Fibroblast of peridontal ligament (primary cell): ENCODE results near the gene MKRN2.
"Not testable (repeated sequence)": the region's sequence is repeated elsewhere in the genome, so short reads cannot be mapped to it uniquely, and the experiment has no call there.

Experiments used
- DNase-seq: peaks from one replicate; pipeline ENCODE4 v3.0.0-alpha.2; 2010; ENCODE audit errors: extremely low read depth

MKRN2 gene

GRCh38 chr3:12588039-12589009 is 31.4 kb downstream of the MKRN2 start:
- DNase-seq = peak; percentile 20

DNA sequence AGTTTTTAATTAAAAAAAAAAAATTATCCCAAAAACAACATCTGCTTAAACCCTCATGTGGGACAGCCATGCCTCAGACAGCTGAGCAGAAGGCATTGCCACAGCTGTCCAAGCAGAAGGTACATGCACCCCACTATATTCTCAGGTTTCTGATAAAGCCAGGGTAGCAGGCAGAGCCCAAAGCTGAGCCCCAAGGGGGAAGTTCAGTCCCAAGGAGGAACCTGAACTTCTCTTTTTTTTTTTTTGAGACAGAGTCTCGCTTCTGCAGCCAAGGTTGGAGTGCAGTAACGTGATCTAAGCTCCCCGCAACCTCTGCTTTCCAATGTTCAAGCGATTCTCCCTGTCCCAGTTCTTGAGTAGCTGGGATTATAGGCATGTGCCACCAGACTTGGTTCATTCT is 33.2 kb downstream of the MKRN2 start:
- DNase-seq = no peak

DNA sequence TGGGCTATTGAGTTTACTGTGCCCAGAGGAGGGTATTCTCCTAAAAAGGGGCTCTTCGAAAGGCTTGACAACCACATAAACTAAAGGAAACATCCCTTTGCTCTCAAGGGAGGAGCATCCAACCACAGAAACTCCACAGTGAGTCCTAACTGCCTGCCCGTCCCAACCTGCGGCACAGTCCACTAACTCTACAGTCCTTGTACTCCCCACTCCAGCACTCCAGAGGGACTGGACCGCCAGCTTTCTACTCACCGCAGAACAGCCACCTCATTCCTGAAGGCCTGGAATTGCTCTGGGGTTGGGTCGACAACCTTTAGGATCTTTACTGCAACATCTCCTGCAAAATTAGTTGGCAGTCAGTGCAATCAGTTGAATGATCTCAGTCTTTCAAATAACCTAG is 34.6 kb downstream of the MKRN2 start:
- DNase-seq = no peak

GRCh38 chr3:12591997-12592715 is 35.3 kb downstream of the MKRN2 start:
- DNase-seq = no peak

DNA sequence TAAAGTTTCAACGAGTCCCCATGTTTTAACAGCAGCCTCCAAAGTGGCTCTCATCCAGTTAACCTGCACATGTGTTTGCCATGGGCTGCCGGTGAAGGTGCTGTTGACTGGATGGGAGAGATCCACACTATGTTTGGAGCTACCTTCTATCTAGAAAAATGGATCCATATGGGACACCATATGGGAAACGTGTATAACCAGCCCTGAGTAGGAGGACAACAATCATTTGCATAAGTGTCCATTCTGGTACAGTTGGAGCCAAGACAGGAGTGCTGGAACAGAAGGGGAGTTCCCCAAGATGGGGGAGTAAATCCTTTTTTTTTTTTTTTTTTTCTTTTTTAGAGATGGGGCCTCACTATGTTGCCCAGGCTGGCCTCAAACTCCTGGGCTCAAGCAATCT is 36.6 kb downstream of the MKRN2 start:
- DNase-seq = no peak

DNA sequence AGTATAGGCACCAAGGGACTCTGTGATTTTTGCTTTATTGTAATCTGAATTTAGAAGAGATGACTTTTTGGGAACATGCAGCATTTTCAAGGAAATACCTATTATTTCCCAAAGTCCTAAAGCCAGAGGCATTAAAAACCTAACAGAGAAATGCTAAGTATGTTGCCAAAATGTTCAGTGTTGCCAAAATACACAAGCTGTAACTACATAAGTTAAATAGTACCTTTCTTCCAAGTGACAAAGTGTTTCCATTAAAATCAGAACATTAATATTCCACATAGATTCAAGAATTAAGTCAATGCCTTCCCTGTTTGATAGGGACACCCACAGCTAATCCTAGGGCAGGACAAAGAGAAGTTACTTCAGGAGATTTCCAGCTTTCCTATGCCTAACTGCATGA is 42.0 kb downstream of the MKRN2 start:
- no peak for DNase-seq

GRCh38 chr3:12601072-12601471 is 44.2 kb downstream of the MKRN2 start:
- DNase-seq = peak; percentile 47

DNA sequence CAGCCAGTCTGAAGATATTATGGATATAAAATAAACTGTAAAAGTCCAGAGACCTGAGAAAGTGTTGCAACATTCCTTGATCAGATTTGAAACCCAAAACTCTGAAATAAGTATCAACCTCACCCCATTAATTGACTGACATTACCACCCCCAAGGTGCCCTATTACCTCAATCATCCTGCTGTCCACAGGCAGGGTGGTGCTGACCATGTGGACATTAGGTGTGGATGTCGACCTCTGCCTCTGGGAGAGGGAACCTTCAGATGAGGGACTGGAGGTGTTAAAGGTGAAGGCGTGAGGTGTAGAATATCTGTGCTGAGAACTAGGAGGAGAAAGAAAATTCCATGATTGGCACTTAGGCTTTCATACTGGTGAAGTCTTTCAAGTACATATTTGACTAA is 47.1 kb downstream of the MKRN2 start:
- DNase-seq = no peak

DNA sequence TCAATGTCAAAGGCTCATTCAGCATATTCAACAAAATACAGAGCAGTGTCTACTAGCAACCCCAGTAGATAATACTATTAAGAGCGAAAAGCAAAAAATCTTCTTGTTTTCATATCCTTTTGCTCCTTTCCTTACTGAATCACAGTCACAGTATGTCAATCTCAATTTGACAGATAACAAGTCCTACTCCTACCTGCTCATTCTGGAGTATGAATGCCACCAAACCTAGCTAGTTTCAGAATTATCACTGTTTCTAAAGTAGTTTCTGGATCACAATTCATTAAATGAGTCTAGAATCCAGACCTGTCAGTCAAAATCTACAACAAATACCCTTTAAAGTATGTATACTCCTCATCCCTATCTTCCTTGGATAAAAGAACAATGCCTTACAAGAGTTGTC is 51.5 kb downstream of the MKRN2 start:
- no peak for DNase-seq

GRCh38 chr3:12611117-12611516 is 54.2 kb downstream of the MKRN2 start:
- no peak for DNase-seq

GRCh38 chr3:12612514-12613226 is 55.8 kb downstream of the MKRN2 start:
- DNase-seq = no peak

DNA sequence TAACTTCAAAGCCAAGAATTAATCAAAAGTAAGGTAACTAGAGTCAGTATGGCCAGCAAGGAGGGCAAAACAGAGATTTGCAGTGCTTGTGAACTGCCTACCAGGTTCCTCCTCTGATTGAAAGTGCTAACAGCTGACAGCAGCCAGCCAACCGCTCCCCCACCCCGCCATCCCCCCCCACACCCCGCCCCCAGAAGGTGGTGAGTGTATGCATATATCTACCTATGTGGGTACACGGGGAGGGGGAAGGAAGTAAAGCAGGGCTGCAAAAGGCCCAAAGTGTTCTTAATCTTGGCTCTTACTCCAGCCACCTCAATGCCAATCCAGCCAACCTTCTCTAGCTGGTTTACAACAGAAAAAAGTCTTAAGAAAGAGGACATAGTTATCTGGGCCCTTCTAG is 56.4 kb downstream of the MKRN2 start:
- DNase-seq = no peak

GRCh38 chr3:12615266-12615665 is 58.4 kb downstream of the MKRN2 start:
- no peak for DNase-seq

GRCh38 chr3:12618426-12618825 is 61.5 kb downstream of the MKRN2 start:
- no peak for DNase-seq

- DNase-seq = no peak
Measured at GRCh38 chr3:12620305-12620704, 63.4 kb downstream of the MKRN2 start.

- DNase-seq = no peak
Measured at GRCh38 chr3:12620729-12621128, 63.8 kb downstream of the MKRN2 start.

DNA sequence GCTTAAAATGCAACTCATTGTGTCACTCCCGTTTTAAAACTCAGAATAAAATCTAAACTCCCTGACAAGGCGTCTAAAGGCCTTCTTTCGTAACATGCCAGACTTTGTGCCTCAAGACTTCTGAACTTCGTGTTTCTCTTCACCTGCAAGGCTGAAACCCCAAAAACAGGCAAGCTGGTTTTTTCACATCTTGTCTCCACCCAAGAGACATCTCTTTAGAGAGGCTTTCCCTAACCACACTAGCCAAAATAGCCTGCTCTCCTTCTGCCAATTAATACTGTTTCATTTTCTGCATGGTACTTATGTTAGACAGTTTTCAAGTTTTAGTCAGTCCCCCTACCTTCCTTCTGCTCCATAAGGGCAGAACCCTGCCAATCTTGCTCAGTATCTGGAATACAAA is 65.4 kb downstream of the MKRN2 start:
- DNase-seq = no peak

DNA sequence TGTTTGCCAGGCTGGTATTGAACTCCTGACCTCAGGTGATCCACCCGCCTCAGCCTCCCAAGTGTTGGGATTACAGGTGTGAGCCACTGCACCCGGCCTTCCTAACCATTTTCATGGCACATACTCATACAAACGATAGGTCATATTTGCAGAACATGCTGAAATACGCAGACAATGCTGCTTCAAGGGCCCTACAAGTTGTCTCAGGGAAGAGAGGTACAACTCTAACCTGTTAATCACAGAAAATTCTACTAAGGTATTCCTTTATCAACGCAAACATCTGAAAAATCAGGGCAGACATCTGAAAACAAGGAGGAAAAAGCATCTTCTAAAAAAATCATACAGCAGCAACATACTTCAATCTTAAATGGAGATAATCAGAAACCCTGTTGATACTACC is 67.2 kb downstream of the MKRN2 start:
- no peak for DNase-seq

DNA sequence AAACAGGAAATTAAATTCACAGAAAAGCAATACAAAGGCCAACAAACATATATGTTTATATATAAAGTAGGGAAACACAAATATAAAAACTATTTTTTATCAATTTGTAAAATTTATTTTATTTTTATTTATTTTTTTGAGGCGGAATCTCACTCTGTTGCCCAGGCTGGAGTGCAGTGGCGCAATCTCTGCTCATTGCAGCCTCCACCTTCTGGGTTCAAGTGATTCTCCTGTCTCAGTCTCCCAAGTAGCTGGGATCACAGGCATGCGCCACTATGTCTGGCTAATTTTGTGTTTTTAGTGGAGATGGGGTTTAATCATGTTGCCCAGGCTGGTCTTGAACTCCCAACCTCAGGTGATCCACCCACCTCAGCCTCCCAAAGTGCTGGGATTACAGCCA is 68.1 kb downstream of the MKRN2 start:
- not testable (repeated sequence) for DNase-seq

GRCh38 chr3:12627370-12627769 is 70.5 kb downstream of the MKRN2 start:
- DNase-seq = no peak

DNA sequence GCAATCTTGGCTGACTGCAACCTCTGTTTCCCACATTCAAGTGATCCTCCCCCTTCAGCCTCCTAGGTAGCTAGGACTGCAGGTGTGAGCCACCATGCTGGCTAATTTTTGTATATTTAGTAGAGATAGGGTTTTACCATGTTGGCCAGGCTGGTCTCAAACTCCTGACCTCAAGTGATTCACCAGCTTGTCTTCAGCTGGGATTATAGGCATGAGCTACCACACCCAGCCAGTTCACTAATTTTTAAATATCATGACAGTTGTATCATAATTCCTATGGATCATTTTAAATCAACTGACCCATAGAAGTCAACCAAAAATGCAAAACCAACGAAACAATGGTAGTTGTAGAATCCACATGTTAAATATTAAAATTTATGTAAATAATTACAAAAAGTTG is 71.9 kb downstream of the MKRN2 start:
- no peak for DNase-seq

DNA sequence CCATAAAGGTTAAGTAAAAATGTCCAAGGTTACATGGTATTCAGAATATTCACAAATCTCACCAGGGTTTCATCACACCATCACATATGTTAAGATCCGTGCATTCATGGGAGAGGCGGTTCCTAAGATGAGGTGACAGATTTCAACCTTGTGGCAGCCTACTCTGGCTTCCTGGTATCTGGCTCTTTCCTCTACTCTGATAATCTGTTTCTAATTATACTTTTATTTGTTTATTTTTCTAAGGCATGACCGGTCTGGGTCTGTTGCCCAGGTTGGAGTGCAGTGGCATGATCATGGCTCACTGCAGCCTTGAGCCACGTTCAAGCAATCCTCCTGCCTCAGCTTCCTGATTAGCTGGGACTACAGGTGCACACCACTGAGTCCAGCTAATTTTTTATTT is 72.7 kb downstream of the MKRN2 start:
- peak; percentile 74 for DNase-seq
